NCI-H2227 (cell line): ENCODE results near the gene UNC13B.
"Not testable (repeated sequence)": the region's sequence is repeated elsewhere in the genome, so short reads cannot be mapped to it uniquely, and the experiment has no call there.

ENCODE experiments used
- DNase-seq: peaks from one replicate; lab custom pipeline; 2025; ENCODE audit not compliant: unreplicated experiment; lab: John Stamatoyannopoulos, UW

UNC13B gene

GRCh38 chr9:35364817-35365585 is 203.2 kb downstream of the UNC13B start:
- DNase-seq = no peak

GRCh38 chr9:35366627-35367026 is 204.8 kb downstream of the UNC13B start:
- no peak for DNase-seq

- DNase-seq = no peak
Observed at GRCh38 chr9:35367451-35367850, 205.6 kb downstream of the UNC13B start.

- no peak for DNase-seq
Observed at GRCh38 chr9:35370241-35370640, 208.4 kb downstream of the UNC13B start.

GRCh38 chr9:35374436-35374835 is 212.6 kb downstream of the UNC13B start:
- DNase-seq = no peak

GRCh38 chr9:35374910-35375309 is 213.1 kb downstream of the UNC13B start:
- no peak for DNase-seq

- DNase-seq = no peak
Observed at GRCh38 chr9:35380039-35380438, 218.2 kb downstream of the UNC13B start.

GRCh38 chr9:35380619-35381018 is 218.8 kb downstream of the UNC13B start:
- DNase-seq = no peak

- no peak for DNase-seq
Observed at GRCh38 chr9:35385042-35385441, 223.2 kb downstream of the UNC13B start.

GRCh38 chr9:35395076-35395705 is 233.4 kb downstream of the UNC13B start:
- DNase-seq = no peak

- no peak for DNase-seq
Observed at GRCh38 chr9:35395706-35396101, 233.9 kb downstream of the UNC13B start.

- no peak for DNase-seq
Observed at GRCh38 chr9:35396560-35397215, 234.9 kb downstream of the UNC13B start.

- DNase-seq = no peak
Observed at GRCh38 chr9:35397216-35397698, 235.4 kb downstream of the UNC13B start.

GRCh38 chr9:35397923-35398322 is 236.1 kb downstream of the UNC13B start:
- DNase-seq = no peak

GRCh38 chr9:35398651-35399335 is 237.0 kb downstream of the UNC13B start:
- no peak for DNase-seq

GRCh38 chr9:35404865-35405264 is 243.1 kb downstream of the UNC13B start:
- DNase-seq = no peak

GRCh38 chr9:35406183-35406959 is 244.6 kb downstream of the UNC13B start:
- no peak for DNase-seq

GRCh38 chr9:35407846-35408245 is 246.0 kb downstream of the UNC13B start:
- no peak for DNase-seq

GRCh38 chr9:35409434-35409833 is 247.6 kb downstream of the UNC13B start:
- not testable (repeated sequence) for DNase-seq

GRCh38 chr9:35414889-35415288 is 253.1 kb downstream of the UNC13B start:
- peak; percentile 3 for DNase-seq
